Stomach (tissue), 4 donors: ENCODE measurements around the gene RAB7B.

Experiments
- CTCF ChIP-seq, 7 experiments: fragments of 450-650 bp in 4 of 7; fragments of 200-600 bp in 3 of 7; sonication (generic) in 3 of 7; IDR thresholded peaks; one replicate each; pipeline ENCODE4 v1.5.1; 2016 to 2019; ENCODE audit warnings: antibody characterized with exemption in 7 of 7, control low read depth in 2 of 7, mild to moderate bottlenecking in 1 of 7
- EP300 ChIP-seq: sonication (generic); formaldehyde crosslinking; IDR thresholded peaks from one replicate; pipeline ENCODE4 v1.6.1; 2017; ENCODE audit warnings: antibody characterized with exemption
- POLR2A ChIP-seq, 4 donors: fragments of 450-650 bp; IDR thresholded peaks; one replicate each; pipeline ENCODE4 v1.6.1; 2016; ENCODE audit warnings: antibody characterized with exemption in 4 of 4, control low read depth in 2 of 4, mild to moderate bottlenecking in 1 of 4, moderate library complexity in 1 of 4
- POLR2AphosphoS5 ChIP-seq, 3 donors: sonication (generic); formaldehyde crosslinking; IDR thresholded peaks; one replicate each; pipeline ENCODE4 v1.6.1; 2016; ENCODE audit warnings: antibody characterized with exemption in 3 of 3

GRCh38 chr1:205976036-205976435 is 27.2 kb downstream of the RAB7B start:
- no peak for TF ChIP-seq CTCF (IDR thresholded peaks at IDR 0.05)
- TF ChIP-seq EP300, result no peak
- no peak for TF ChIP-seq POLR2A (IDR thresholded peaks at IDR 0.05)
- TF ChIP-seq POLR2AphosphoS5 (IDR thresholded peaks at IDR 0.05), result no peak
